SH-SY5Y (cell line): ENCODE results near the gene TTC33.

Experiments used
- GATA2 ChIP-seq: IDR thresholded peaks from 2 replicates; pipeline ENCODE4 v1.6.1; 2011; ENCODE audit warnings: mild to moderate bottlenecking, low read depth, low read length
- GATA3 ChIP-seq: IDR thresholded peaks from 2 replicates; pipeline ENCODE4 v1.6.1; 2011; ENCODE audit warnings: low read depth, mild to moderate bottlenecking, low read length, moderate library complexity

GRCh38 chr5:40605295-40605958 lies 150.3 kb downstream of the TTC33 start:
- TF ChIP-seq GATA2, result no peak
- TF ChIP-seq GATA3, result no peak
